H1 (cell line): ENCODE data around the gene HDAC10. TPM values are rescaled to one million over a fixed set of nuclear protein-coding genes. Genes with fewer than 3 reads are reported as not detected.

ENCODE experiments used
- CTCF ChIA-PET: fragments of 300-600 bp; sonication (Branson Sonifier 250); formaldehyde crosslinking; loops from one replicate; lab custom pipeline; 2021; ENCODE audit not compliant: partially characterized antibody; lab: Charles Lee
- POLR2A ChIA-PET: fragments of 300-600 bp; sonication (Branson Sonifier 250); formaldehyde crosslinking; loops from one replicate; lab custom pipeline; 2021; ENCODE audit warnings: inconsistent platforms; ENCODE audit not compliant: partially characterized antibody; lab: Charles Lee
- DNase-seq, 2 experiments: peaks; one replicate each; pipeline versions ENCODE4 v3.0.0 to v3.0.0-alpha.2; 2010 to 2022; ENCODE audit warnings: low spot score in 2 of 2, low read depth in 1 of 2, mixed read lengths in 1 of 2
- FAIRE-seq: peaks from 2 replicates; lab custom pipeline; 2011; peaks lifted over from hg19 to GRCh38; lab: Jason Lieb, UNC
- H2AFZ ChIP-seq: 2 replicates; pipeline ENCODE4 v1.8.1; 2012; ENCODE audit warnings: low read length, inconsistent platforms
- H2AK5ac ChIP-seq: 2 replicates; pipeline ENCODE4 v1.6.1; 2013; ENCODE audit warnings: low read depth, low read length
- H2BK120ac ChIP-seq: replicated peaks from 2 replicates; pipeline ENCODE3; 2013; ENCODE audit warnings: low read depth, low read length, inconsistent platforms
- H2BK12ac ChIP-seq: 2 replicates; pipeline ENCODE4 v1.6.1; 2013; ENCODE audit warnings: low read depth, low read length
- H2BK15ac ChIP-seq: 2 replicates; pipeline ENCODE4 v1.6.1; 2013; ENCODE audit warnings: low read length
- H2BK20ac ChIP-seq: 2 replicates; pipeline ENCODE4 v1.6.1; 2013; ENCODE audit warnings: low read length
- H2BK5ac ChIP-seq: 2 replicates; pipeline ENCODE4 v1.6.1; 2013; ENCODE audit warnings: low read depth, low read length
- H3K14ac ChIP-seq: 2 replicates; pipeline ENCODE4 v1.6.1; 2013; ENCODE audit warnings: inconsistent platforms; ENCODE audit not compliant: insufficient read length
- H3K18ac ChIP-seq: 2 replicates; pipeline ENCODE4 v1.6.1; 2013; ENCODE audit warnings: low read length; ENCODE audit errors: extremely low read depth
- H3K23ac ChIP-seq: 2 replicates; pipeline ENCODE4 v1.6.1; 2013; ENCODE audit warnings: inconsistent platforms; ENCODE audit not compliant: insufficient read length
- H3K23me2 ChIP-seq: 2 replicates; pipeline ENCODE4 v1.6.1; 2013; ENCODE audit warnings: low read depth, low read length
- H3K27ac ChIP-seq: 2 replicates; pipeline ENCODE4 v1.6.1; 2011; ENCODE audit warnings: low read depth, low read length, inconsistent platforms
- H3K27me3 ChIP-seq, 4 experiments: replicated peaks in 1 of 4; 1 replicate in 1 of 4; 2 replicates in 3 of 4; pipeline versions ENCODE4 v1.6.1 to v1.8.1; 2011 to 2013; ENCODE audit warnings: low read length in 3 of 4, mild to moderate bottlenecking in 3 of 4, inconsistent platforms in 2 of 4, mixed read lengths in 2 of 4, moderate library complexity in 1 of 4; ENCODE audit not compliant: control insufficient read depth in 3 of 4, insufficient read depth in 3 of 4; ENCODE audit errors: extremely low read depth in 1 of 4
- H3K36me3 ChIP-seq, 4 experiments: 2 replicates each; pipeline versions ENCODE4 v1.6.1 to v1.8.1; 2011 to 2013; ENCODE audit warnings: mild to moderate bottlenecking in 4 of 4, low read length in 3 of 4, moderate library complexity in 2 of 4, control low read depth in 1 of 4, inconsistent platforms in 1 of 4; ENCODE audit not compliant: insufficient read depth in 4 of 4, control insufficient read depth in 2 of 4
- H3K4ac ChIP-seq: replicated peaks from 2 replicates; pipeline ENCODE3; 2013; ENCODE audit warnings: low read length, low read depth, mixed read lengths, inconsistent platforms; ENCODE audit not compliant: insufficient read length
- H3K4me1 ChIP-seq, 4 experiments: replicated peaks in 1 of 4; 1 replicate in 1 of 4; 2 replicates in 3 of 4; pipeline versions ENCODE4 v1.6.1 to v1.8.1; 2011 to 2013; ENCODE audit warnings: low read length in 3 of 4, inconsistent platforms in 2 of 4, mixed read lengths in 1 of 4; ENCODE audit not compliant: insufficient read depth in 4 of 4, control insufficient read depth in 3 of 4
- H3K4me2 ChIP-seq, 2 experiments: 2 replicates each; pipeline versions ENCODE4 v1.6.1 to v1.8.1; 2011 to 2013; ENCODE audit warnings: low read depth in 2 of 2, low read length in 2 of 2, control low read depth in 1 of 2, inconsistent platforms in 1 of 2, mild to moderate bottlenecking in 1 of 2; ENCODE audit not compliant: insufficient read depth in 1 of 2
- H3K4me3 ChIP-seq, 4 experiments: fragments of 200-600, 300-600 bp in 1 of 4; sonication (generic), shearing (Covaris generic), sonication (Bioruptor Twin) in 1 of 4; 2 replicates each; pipeline versions ENCODE4 v1.5.1 to v1.8.1; 2011 to 2016; ENCODE audit warnings: low read length in 4 of 4, low read depth in 3 of 4, control low read depth in 2 of 4, inconsistent platforms in 2 of 4, mild to moderate bottlenecking in 2 of 4, mixed read lengths in 1 of 4, moderate library complexity in 1 of 4; ENCODE audit not compliant: insufficient read depth in 2 of 4; ENCODE audit errors: extremely low read depth in 1 of 4
- H3K56ac ChIP-seq: replicated peaks from 2 replicates; pipeline ENCODE3; 2013; ENCODE audit warnings: low read depth, mild to moderate bottlenecking, mixed read lengths, low read length, inconsistent platforms; ENCODE audit not compliant: insufficient read length
- H3K79me1 ChIP-seq: 2 replicates; pipeline ENCODE4 v1.6.1; 2013; ENCODE audit warnings: low read depth, low read length, control low read depth
- H3K79me2 ChIP-seq, 2 experiments: 2 replicates each; pipeline versions ENCODE4 v1.6.1 to v1.8.1; 2012 to 2013; ENCODE audit warnings: low read length in 2 of 2, mild to moderate bottlenecking in 2 of 2, inconsistent platforms in 1 of 2; ENCODE audit not compliant: insufficient read depth in 2 of 2, control insufficient read depth in 1 of 2
- H3K9ac ChIP-seq, 4 experiments: replicated peaks in 1 of 4; 1 replicate in 1 of 4; 2 replicates in 3 of 4; pipeline versions ENCODE4 v1.6.1 to v1.8.1; 2011 to 2013; ENCODE audit warnings: low read depth in 3 of 4, low read length in 3 of 4, control low read depth in 2 of 4, mild to moderate bottlenecking in 2 of 4, moderate library complexity in 2 of 4, inconsistent platforms in 1 of 4; ENCODE audit errors: extremely low read depth in 1 of 4
- H3K9me3 ChIP-seq, 2 experiments: 2 replicates each; pipeline versions ENCODE4 v1.6.1 to v1.8.1; 2012 to 2013; ENCODE audit warnings: mild to moderate bottlenecking in 2 of 2, moderate library complexity in 2 of 2, control low read depth in 1 of 2, inconsistent platforms in 1 of 2, low read depth in 1 of 2, low read length in 1 of 2, mixed read lengths in 1 of 2; ENCODE audit not compliant: insufficient read depth in 2 of 2
- H4K20me1 ChIP-seq, 2 experiments: replicated peaks in 1 of 2; 2 replicates each; pipeline versions ENCODE3 to v1.8.1; 2011 to 2013; ENCODE audit warnings: inconsistent platforms in 2 of 2, low read length in 2 of 2, mild to moderate bottlenecking in 1 of 2; ENCODE audit not compliant: insufficient read depth in 2 of 2, control insufficient read depth in 1 of 2
- H4K5ac ChIP-seq: 2 replicates; pipeline ENCODE4 v1.6.1; 2013; ENCODE audit warnings: low read length, low read depth, mixed read lengths, inconsistent platforms; ENCODE audit not compliant: insufficient read length
- H4K8ac ChIP-seq: 2 replicates; pipeline ENCODE4 v1.8.0; 2013; ENCODE audit warnings: mild to moderate bottlenecking, moderate library complexity, low read length, inconsistent platforms; ENCODE audit not compliant: insufficient read depth; ENCODE audit errors: extremely low read depth
- H4K91ac ChIP-seq: replicated peaks from 2 replicates; pipeline ENCODE3; 2013; ENCODE audit warnings: low read length, mixed read lengths, inconsistent platforms; ENCODE audit not compliant: insufficient read length
- BRCA1 ChIP-seq: IDR thresholded peaks from 2 replicates; pipeline ENCODE4 v1.6.1; 2012; ENCODE audit warnings: low read depth, low read length, improper control_type of control experiment
- CTCF ChIP-seq, 3 experiments: IDR thresholded peaks; 1 replicate in 2 of 3; 2 replicates in 1 of 3; pipeline versions ENCODE4 v1.5.1 to v1.6.1; 2011; ENCODE audit warnings: low read length in 3 of 3, mild to moderate bottlenecking in 3 of 3, inconsistent platforms in 2 of 3, low read depth in 1 of 3, moderate library complexity in 1 of 3; ENCODE audit not compliant: insufficient read depth in 1 of 3; ENCODE audit errors: control extremely low read depth in 1 of 3
- SIN3A ChIP-seq, 2 experiments: IDR thresholded peaks in 1 of 2; conservative IDR thresholded peaks in 1 of 2; 2 replicates each; pipeline ENCODE4 v1.6.1; 2011 to 2012; ENCODE audit warnings: low read length in 2 of 2, improper control_type of control experiment in 1 of 2, low read depth in 1 of 2, mild to moderate bottlenecking in 1 of 2
- WGBS, 2 experiments: shearing (Covaris generic) in 1 of 2; methylation state at CpG; one replicate each; pipeline versions ENCODE4 v1.1.6 to v1.1.7; 2013 to 2015; ENCODE audit warnings: low lambda C conversion rate in 2 of 2, mixed read lengths in 2 of 2, inconsistent platforms in 1 of 2, low coverage in 1 of 2, missing lambda C conversion rate in 1 of 2; ENCODE audit not compliant: insufficient replicate concordance in 2 of 2, insufficient coverage in 1 of 2, insufficient read length in 1 of 2; ENCODE audit errors: extremely low coverage in 1 of 2, missing lambda C conversion rate in 1 of 2; 5-methylcytosine and 5-hydroxymethylcytosine counted together
- polyA plus RNA-seq, 7 experiments: library from polyadenylated mRNA; depleted of rRNA in 3 of 7; stranded (reverse) in 5 of 7; unstranded in 2 of 7; fragments of >200 nt in 5 of 7; fragments of 200-250 nt in 2 of 7; gene quantifications; 1 replicate in 5 of 7; 2 replicates in 1 of 7; 4 replicates in 1 of 7; pipeline versions ENCODE4 v1.2.1 to v1.2.3, GENCODE V29; 2011 to 2013; ENCODE audit warnings: missing spikeins in 2 of 7, mixed read lengths in 2 of 7
- total RNA-seq: library from RNA; stranded (reverse); fragmentation: NEBNext Ultra II Directional; extraction: Animal tissue kit (Norgen Biotek cat#: 25700); gene quantifications from 2 replicates; pipeline ENCODE4 v1.2.1, GENCODE V29; 2021

HDAC10 gene
- total and polyA plus RNA-seq, 2 of the 8 experiments (the other 6 are each of a cell fraction or from before 2014, with no cell fraction given) = 11.2 to 26.4 TPM

- H3K14ac ChIP-seq = no peak overlapping the region
- no peak overlapping the region for H2BK5ac ChIP-seq
- H3K4ac ChIP-seq = no peak overlapping the region
- peak overlapping the region in 3 of 4 experiments; percentile 9 to 55 (median 23); a peak in 5 of 8 replicates for H3K4me3 ChIP-seq
- DNase-seq (peak in 1 of 2 experiments; percentile 88), FAIRE-seq (no peak)
- no peak overlapping the region for H4K5ac ChIP-seq
- POLR2A ChIA-PET = interaction anchor here (0.9 to 3.2 kb wide), 6 partner anchors 11 to 70 kb away, joined by 3 to 12 read pairs (median 4); partner anchors contain the start of gene MAPK12
- no peak overlapping the region for H4K91ac ChIP-seq
- H3K79me2 ChIP-seq = no peaks in the 10 kb centered on the region
- no peak overlapping the region for H2AK5ac ChIP-seq
- H4K8ac ChIP-seq = no peak overlapping the region
- H3K27ac ChIP-seq = no peak overlapping the region
- H3K23ac ChIP-seq = no peak overlapping the region
- no peak overlapping the region for H2BK120ac ChIP-seq
- no peak overlapping the region for H2BK20ac ChIP-seq
- TF ChIP-seq CTCF (IDR thresholded peaks at IDR 0.05; ENCODE audit: control extremely low read depth in 1 of 3, insufficient read depth in 1 of 3, low read depth in 1 of 3, low read length in 3 of 3) = peak in 1 of 3 experiments; percentile 9; a peak in 1 of 4 replicates
- TF ChIP-seq BRCA1 = no peak
- peak in 1 of 2 experiments; percentile 59; a peak in 1 of 4 replicates for TF ChIP-seq SIN3A (conservative IDR thresholded peaks at IDR 0.05 in 1 of 2, IDR thresholded peaks at IDR 0.05 in 1 of 2; ENCODE audit: low read depth in 1 of 2, low read length in 2 of 2)
- H3K23me2 ChIP-seq = peaks cover 11% of the 10 kb centered on the region; the same call in 1 of the 2 replicates
- no peak overlapping the region for H2BK15ac ChIP-seq
- peaks cover 4 to 17% (median 12%) of the 10 kb centered on the region in 4 experiments; a peak in 5 of 8 replicates for H3K36me3 ChIP-seq
- peaks cover 2 to 14% (median 9%) of the 10 kb centered on the region in 4 experiments; a peak in 6 of 7 replicates for H3K4me1 ChIP-seq
- H3K18ac ChIP-seq = no peak overlapping the region
- CTCF ChIA-PET = interaction anchor here (0.7 to 6.0 kb wide), 6 partner anchors 19 to 70 kb away, joined by 3 to 39 read pairs (median 5); no protein-coding TSS in a partner anchor
- peak overlapping the region; percentile 59 to 79 for H3K4me2 ChIP-seq
- peaks cover 6 to 23% of the 10 kb centered on the region in 2 experiments; a peak in 3 of 4 replicates for H3K9me3 ChIP-seq
- H3K79me1 ChIP-seq = no peaks in the 10 kb centered on the region
- H3K56ac ChIP-seq = no peak overlapping the region
- no peak overlapping the region for H2AFZ ChIP-seq
- peaks cover 24 to 46% (median 39%) of the 10 kb centered on the region in 4 experiments; a peak in 6 of 7 replicates for H3K27me3 ChIP-seq
- H2BK12ac ChIP-seq = no peak overlapping the region
- H3K9ac ChIP-seq = no peak overlapping the region
- peaks cover 6 to 9% of the 10 kb centered on the region in 2 experiments for H4K20me1 ChIP-seq
- WGBS, 2 experiments = 4% methylated on average over 28 of the region's 45 CpGs; no CpG with 5 or more reads in 1 of the 2 experiments
Measured at GRCh38 chr22:50271519-50271970, 20.5 kb upstream of the HDAC10 start.
